ENCODE data around the gene G0S2. TPM values are rescaled to one million over a fixed set of nuclear protein-coding genes. Genes with fewer than 3 reads are reported as not detected.
A peak's percentile ranks its signal among the peaks of the same experiment; 100 is the strongest.

Gene G0S2
- total and polyA plus RNA-seq, 9 of the 15 experiments (the other 6 are each of a cell fraction or from before 2014, with no cell fraction given), result 0.18 to 65.6 (median 11.4) TPM

DNA sequence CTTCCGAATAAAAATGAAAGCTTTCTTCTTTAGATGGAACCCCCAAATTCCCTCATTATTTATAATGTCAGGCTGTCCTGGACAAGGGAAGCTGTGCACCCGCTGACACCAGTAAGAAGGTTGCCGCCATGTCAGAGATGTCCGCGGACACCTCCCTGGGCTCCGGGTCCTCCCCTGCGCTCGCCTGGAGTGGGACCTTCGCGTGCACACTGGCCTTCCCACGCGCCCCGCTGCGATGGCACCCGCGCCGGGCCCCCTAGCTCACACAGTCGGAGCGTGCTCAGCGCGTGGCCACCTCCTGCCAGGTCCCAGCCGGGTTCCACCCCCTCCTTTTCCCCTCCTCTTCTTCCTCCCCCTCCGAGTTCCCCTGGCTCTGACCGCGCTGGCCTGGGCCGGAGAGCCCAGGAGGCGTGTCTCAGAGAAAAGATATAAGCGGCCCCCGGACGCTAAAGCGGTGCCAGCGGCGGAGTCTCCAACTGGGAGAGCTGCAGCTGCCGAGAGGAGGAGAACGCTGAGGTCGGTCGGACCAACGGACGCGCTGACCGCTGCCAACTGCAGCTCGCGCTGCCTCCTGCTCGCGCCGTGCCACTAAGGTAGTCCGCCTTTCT lies at the start of gene G0S2 (continued):
- TF ChIP-seq BMI1 (IDR thresholded peaks at IDR 0.05; ENCODE audit: low read length), result no peak
- TF ChIP-seq HOXB6 (CRISPR knock-in tag; IDR thresholded peaks at IDR 0.05; ENCODE audit: borderline replicate concordance), result no peak
- no peak for TF ChIP-seq ZNF586 (CRISPR knock-in tag; conservative IDR thresholded peaks at IDR 0.05)
- 0 out of 2 replicates have a peak, but pooled peaks have one; percentile 10 for TF ChIP-seq ZNF311 (CRISPR knock-in tag; IDR thresholded peaks at IDR 0.05)
- peak; percentile 95 for TF ChIP-seq FOXP1 (CRISPR knock-in tag; IDR thresholded peaks at IDR 0.05)
- no peak for TF ChIP-seq ZEB2 (IDR thresholded peaks at IDR 0.05)
- no peak for TF ChIP-seq ZKSCAN8 (CRISPR knock-in tag; IDR thresholded peaks at IDR 0.05)
- no peak for TF ChIP-seq ZFP1 (CRISPR knock-in tag; IDR thresholded peaks at IDR 0.05)
- TF ChIP-seq HBP1 (CRISPR knock-in tag; IDR thresholded peaks at IDR 0.05), result no peak
- no peak for TF ChIP-seq KDM2B (CRISPR knock-in tag; IDR thresholded peaks at IDR 0.05)
- TF ChIP-seq, protein P1, sequence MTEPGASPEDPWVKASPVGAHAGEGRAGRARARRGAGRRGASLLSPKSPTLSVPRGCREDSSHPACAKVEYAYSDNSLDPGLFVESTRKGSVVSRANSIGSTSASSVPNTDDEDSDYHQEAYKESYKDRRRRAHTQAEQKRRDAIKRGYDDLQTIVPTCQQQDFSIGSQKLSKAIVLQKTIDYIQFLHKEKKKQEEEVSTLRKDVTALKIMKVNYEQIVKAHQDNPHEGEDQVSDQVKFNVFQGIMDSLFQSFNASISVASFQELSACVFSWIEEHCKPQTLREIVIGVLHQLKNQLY (CRISPR knock-in tag; conservative IDR thresholded peaks at IDR 0.05), result peak; percentile 99 to 100
- TF ChIP-seq HMG20A (CRISPR knock-in tag; conservative IDR thresholded peaks at IDR 0.05), result no peak
- TF ChIP-seq GTF2A2 (tag; IDR thresholded peaks at IDR 0.05), result peak; percentile 51; the same call in 1 of the 2 replicates
- TF ChIP-seq MITF (IDR thresholded peaks at IDR 0.05), result no peak
- TF ChIP-seq ZC3H4 (CRISPR knock-in tag; IDR thresholded peaks at IDR 0.05; ENCODE audit: borderline replicate concordance), result no peak
- no peak for TF ChIP-seq NFE2 (IDR thresholded peaks at IDR 0.05; ENCODE audit: low read depth)
- no peak for TF ChIP-seq FOS (IDR thresholded peaks at IDR 0.05; ENCODE audit: extremely low read depth, insufficient read length)
- TF ChIP-seq SMARCA5 (IDR thresholded peaks at IDR 0.05), result no peak
- no peak for TF ChIP-seq KLF1 (tag; IDR thresholded peaks at IDR 0.05)
- peak; percentile 81 for TF ChIP-seq SOX6 (IDR thresholded peaks at IDR 0.05)
- 0 out of 2 replicates have a peak, but pooled peaks have one; percentile 5 for TF ChIP-seq ZNF79 (CRISPR knock-in tag; IDR thresholded peaks at IDR 0.05; ENCODE audit: low read depth)
- peak; percentile 37 for TF ChIP-seq JUND (IDR thresholded peaks at IDR 0.05; ENCODE audit: borderline replicate concordance, low read depth, low read length)
- TF ChIP-seq JUND (tag; IDR thresholded peaks at IDR 0.05; ENCODE audit: borderline replicate concordance, low read depth, low read length), result peak; percentile 37; the same call in 1 of the 3 replicates
- no peak for TF ChIP-seq ZNF3 (CRISPR knock-in tag; IDR thresholded peaks at IDR 0.05)
- no peak for TF ChIP-seq TAF1 (IDR thresholded peaks at IDR 0.05; ENCODE audit: control insufficient read depth, extremely low read depth, insufficient read depth, low read length, severe bottlenecking)
- peak; percentile 74; the same call in 1 of the 2 replicates for TF ChIP-seq MTA1 (IDR thresholded peaks at IDR 0.05; ENCODE audit: borderline replicate concordance)
- no peak for TF ChIP-seq ZNF75A (CRISPR knock-in tag; IDR thresholded peaks at IDR 0.05)
- no peak for TF ChIP-seq ZNF239 (CRISPR knock-in tag; IDR thresholded peaks at IDR 0.05)

Measured in K562 (cell line).